Sigmoid colon (tissue), 4 donors: Measurements from ENCODE around the gene LAG3.

Source experiments
- CTCF ChIP-seq, 4 experiments: fragments of 450-650 bp in 3 of 4; fragments of 200-600 bp in 1 of 4; IDR thresholded peaks; one replicate each; pipeline ENCODE4 v1.5.1; 2016 to 2019; ENCODE audit warnings: antibody characterized with exemption in 4 of 4, mild to moderate bottlenecking in 3 of 4, moderate library complexity in 2 of 4
- POLR2A ChIP-seq, 2 donors: fragments of 450-650 bp; IDR thresholded peaks; one replicate each; pipeline ENCODE4 v1.6.1; 2016; ENCODE audit warnings: antibody characterized with exemption in 2 of 2, mild to moderate bottlenecking in 2 of 2, moderate library complexity in 2 of 2
- POLR2AphosphoS5 ChIP-seq, 4 donors: sonication (generic); formaldehyde crosslinking; IDR thresholded peaks; one replicate each; pipeline ENCODE4 v1.6.1; 2017; ENCODE audit warnings: antibody characterized with exemption in 4 of 4

- TF ChIP-seq CTCF (IDR thresholded peaks at IDR 0.05) (no peak), POLR2A (IDR thresholded peaks at IDR 0.05) (no peak), POLR2AphosphoS5 (IDR thresholded peaks at IDR 0.05) (no peak)
Observed at GRCh38 chr12:6807170-6807569, 34.9 kb downstream of the LAG3 start.
